Measurements from ENCODE around the gene ARHGEF28. TPM values are rescaled to one million over a fixed set of nuclear protein-coding genes. Genes with fewer than 3 reads are reported as not detected.

The ARHGEF28 gene
- total RNA-seq, 1 donor from 2014 or later, result 66.1 TPM

GRCh38 chr5:73672132-73672531, 46.1 kb downstream of the ARHGEF28 start:
- TF ChIP-seq, protein P1, sequence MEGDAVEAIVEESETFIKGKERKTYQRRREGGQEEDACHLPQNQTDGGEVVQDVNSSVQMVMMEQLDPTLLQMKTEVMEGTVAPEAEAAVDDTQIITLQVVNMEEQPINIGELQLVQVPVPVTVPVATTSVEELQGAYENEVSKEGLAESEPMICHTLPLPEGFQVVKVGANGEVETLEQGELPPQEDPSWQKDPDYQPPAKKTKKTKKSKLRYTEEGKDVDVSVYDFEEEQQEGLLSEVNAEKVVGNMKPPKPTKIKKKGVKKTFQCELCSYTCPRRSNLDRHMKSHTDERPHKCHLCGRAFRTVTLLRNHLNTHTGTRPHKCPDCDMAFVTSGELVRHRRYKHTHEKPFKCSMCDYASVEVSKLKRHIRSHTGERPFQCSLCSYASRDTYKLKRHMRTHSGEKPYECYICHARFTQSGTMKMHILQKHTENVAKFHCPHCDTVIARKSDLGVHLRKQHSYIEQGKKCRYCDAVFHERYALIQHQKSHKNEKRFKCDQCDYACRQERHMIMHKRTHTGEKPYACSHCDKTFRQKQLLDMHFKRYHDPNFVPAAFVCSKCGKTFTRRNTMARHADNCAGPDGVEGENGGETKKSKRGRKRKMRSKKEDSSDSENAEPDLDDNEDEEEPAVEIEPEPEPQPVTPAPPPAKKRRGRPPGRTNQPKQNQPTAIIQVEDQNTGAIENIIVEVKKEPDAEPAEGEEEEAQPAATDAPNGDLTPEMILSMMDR (IDR thresholded peaks at IDR 0.05; ENCODE audit: insufficient read depth, low read length, poor library complexity, severe bottlenecking), result no peak
- Histone ChIP-seq H3K27me3 (ENCODE audit: control insufficient read depth, insufficient read depth, low read length) (no peaks in the 10 kb centered on the region), H3K4me3 (ENCODE audit: low read depth, low read length) (no peak overlapping the region), H3K36me3 (ENCODE audit: control insufficient read depth, insufficient read depth, low read length) (no peaks in the 10 kb centered on the region)
- DNase-seq (ENCODE audit: low read depth), result no peak

DNA sequence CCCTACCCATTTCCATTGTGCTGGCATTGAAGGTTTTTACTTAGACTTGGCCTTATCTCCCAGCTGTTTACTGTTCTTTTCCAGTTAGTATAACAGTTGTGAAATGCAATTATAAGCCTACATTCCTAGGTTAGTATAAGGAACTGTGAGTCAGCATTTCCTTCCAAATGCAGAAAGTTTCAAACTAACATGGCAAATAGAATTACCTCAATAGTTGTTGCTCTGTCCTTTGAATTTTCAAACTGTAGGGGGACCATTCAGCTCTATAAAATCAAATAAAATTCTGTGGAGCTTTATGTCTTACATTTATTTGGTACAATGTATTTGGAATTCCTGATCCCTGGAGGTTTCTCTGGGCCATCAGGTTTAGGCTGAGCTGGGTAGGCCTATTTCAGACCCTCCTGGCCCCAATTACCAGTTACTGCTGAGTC, 47.2 kb downstream of the ARHGEF28 start:
- no peaks in the 10 kb centered on the region for H3K27me3 ChIP-seq (ENCODE audit: control insufficient read depth, insufficient read depth, low read length)
- TF ChIP-seq, protein P1 (IDR thresholded peaks at IDR 0.05; ENCODE audit: insufficient read depth, low read length, poor library complexity, severe bottlenecking), result no peak
- no peak overlapping the region for H3K4me3 ChIP-seq (ENCODE audit: low read depth, low read length)
- H3K36me3 ChIP-seq (ENCODE audit: control insufficient read depth, insufficient read depth, low read length), result no peaks in the 10 kb centered on the region
- no peak for DNase-seq (ENCODE audit: low read depth)

DNA sequence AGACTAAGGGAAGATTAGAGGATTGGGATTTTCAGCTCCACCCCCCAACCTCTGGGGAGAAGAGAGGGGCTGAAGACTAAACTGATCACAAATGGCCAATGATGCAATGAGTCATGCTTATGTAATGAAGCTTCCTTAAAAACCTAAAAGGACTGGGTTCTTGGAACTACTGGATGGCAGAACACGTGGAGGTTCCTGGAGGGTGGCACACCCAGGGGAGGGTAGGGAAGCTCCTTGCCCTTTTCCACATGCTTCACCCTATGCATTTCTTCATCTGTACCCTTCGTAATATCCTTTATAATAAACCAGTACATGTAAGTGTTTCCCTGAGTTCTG, 48.6 kb downstream of the ARHGEF28 start:
- Histone ChIP-seq H3K27me3 (ENCODE audit: control insufficient read depth, insufficient read depth, low read length) (no peaks in the 10 kb centered on the region), H3K4me3 (ENCODE audit: low read depth, low read length) (no peak overlapping the region), H3K36me3 (ENCODE audit: control insufficient read depth, insufficient read depth, low read length) (no peaks in the 10 kb centered on the region)
- DNase-seq (ENCODE audit: low read depth), result no peak
- TF ChIP-seq, protein P1 (IDR thresholded peaks at IDR 0.05; ENCODE audit: insufficient read depth, low read length, poor library complexity, severe bottlenecking), result no peak

- Histone ChIP-seq H3K36me3 (ENCODE audit: control insufficient read depth, insufficient read depth, low read length) (no peaks in the 10 kb centered on the region), H3K4me3 (ENCODE audit: low read depth, low read length) (no peak overlapping the region), H3K27me3 (ENCODE audit: control insufficient read depth, insufficient read depth, low read length) (no peaks in the 10 kb centered on the region)
- TF ChIP-seq, protein P1 (IDR thresholded peaks at IDR 0.05; ENCODE audit: insufficient read depth, low read length, poor library complexity, severe bottlenecking), result no peak
- DNase-seq (ENCODE audit: low read depth), result no peak
These were observed 52.3 kb downstream of the ARHGEF28 start for GRCh38 chr5:73678322-73678740.

DNA sequence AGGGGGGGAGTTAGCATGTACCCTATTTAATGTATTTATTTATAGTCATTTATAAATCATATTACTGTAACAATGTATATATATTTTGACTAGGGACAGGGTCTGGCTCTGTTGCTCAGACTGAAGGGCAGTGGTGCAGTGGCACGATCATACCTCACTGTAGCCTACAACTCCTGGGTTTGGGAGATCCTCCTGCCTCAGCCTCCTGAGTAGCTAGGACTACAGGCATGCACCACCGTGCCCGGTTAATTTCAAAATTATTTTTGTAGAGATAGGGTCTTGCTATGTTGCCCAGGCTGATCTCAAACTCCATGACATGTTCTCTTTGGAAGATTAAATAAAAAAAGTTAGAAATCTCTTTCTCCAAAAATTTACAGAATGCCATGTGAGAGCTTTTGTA, 52.8 kb downstream of the ARHGEF28 start:
- H3K27me3 ChIP-seq (ENCODE audit: control insufficient read depth, insufficient read depth, low read length), result no peaks in the 10 kb centered on the region
- DNase-seq (ENCODE audit: low read depth), result no peak
- no peak overlapping the region for H3K4me3 ChIP-seq (ENCODE audit: low read depth, low read length)
- TF ChIP-seq, protein P1 (IDR thresholded peaks at IDR 0.05; ENCODE audit: insufficient read depth, low read length, poor library complexity, severe bottlenecking), result no peak
- no peaks in the 10 kb centered on the region for H3K36me3 ChIP-seq (ENCODE audit: control insufficient read depth, insufficient read depth, low read length)

GRCh38 chr5:73682176-73682575, 56.2 kb downstream of the ARHGEF28 start:
- Histone ChIP-seq H3K27me3 (ENCODE audit: control insufficient read depth, insufficient read depth, low read length) (no peaks in the 10 kb centered on the region), H3K4me3 (ENCODE audit: low read depth, low read length) (no peak overlapping the region), H3K36me3 (ENCODE audit: control insufficient read depth, insufficient read depth, low read length) (no peaks in the 10 kb centered on the region)
- DNase-seq (ENCODE audit: low read depth), result no peak
- TF ChIP-seq, protein P1 (IDR thresholded peaks at IDR 0.05; ENCODE audit: insufficient read depth, low read length, poor library complexity, severe bottlenecking), result no peak

Measured in kidney epithelial cell (primary cell).